Stimulated activated effector memory CD8-positive, alpha-beta T cell treated with anti-CD3 and anti-CD28 coated beads, Interleukin-12 subunit alpha, Interleukin-12 subunit beta, amount 100 ng/mL, for 72 hours (primary cell): ENCODE measurements around the gene DMC1.

Source experiments
- ATAC-seq: fragments of 150-1000 bp; cut with Tn5 transposase; 2 replicates; pipeline ENCODE4 v1.10.0; 2021
- DNase-seq, 2 donors: peaks; one replicate each; pipeline ENCODE4 v3.0.0; 2021 to 2022; ENCODE audit warnings: low spot score in 2 of 2
- H3K27ac Mint-ChIP-seq: one replicate; pipeline ENCODE4 v1.8.0; 2022; ENCODE audit warnings: mild to moderate bottlenecking, mixed read lengths
- H3K36me3 Mint-ChIP-seq: one replicate; pipeline ENCODE4 v1.8.0; 2022; ENCODE audit warnings: mild to moderate bottlenecking, mixed read lengths
- H3K4me1 Mint-ChIP-seq: one replicate; pipeline ENCODE4 v1.8.0; 2022; ENCODE audit warnings: mixed read lengths
- H3K4me3 Mint-ChIP-seq: one replicate; pipeline ENCODE4 v1.8.0; 2022; ENCODE audit warnings: mild to moderate bottlenecking, mixed read lengths
- H3K9me3 Mint-ChIP-seq: one replicate; pipeline ENCODE4 v1.8.0; 2022; ENCODE audit warnings: mixed read lengths

The DMC1 gene

DNA sequence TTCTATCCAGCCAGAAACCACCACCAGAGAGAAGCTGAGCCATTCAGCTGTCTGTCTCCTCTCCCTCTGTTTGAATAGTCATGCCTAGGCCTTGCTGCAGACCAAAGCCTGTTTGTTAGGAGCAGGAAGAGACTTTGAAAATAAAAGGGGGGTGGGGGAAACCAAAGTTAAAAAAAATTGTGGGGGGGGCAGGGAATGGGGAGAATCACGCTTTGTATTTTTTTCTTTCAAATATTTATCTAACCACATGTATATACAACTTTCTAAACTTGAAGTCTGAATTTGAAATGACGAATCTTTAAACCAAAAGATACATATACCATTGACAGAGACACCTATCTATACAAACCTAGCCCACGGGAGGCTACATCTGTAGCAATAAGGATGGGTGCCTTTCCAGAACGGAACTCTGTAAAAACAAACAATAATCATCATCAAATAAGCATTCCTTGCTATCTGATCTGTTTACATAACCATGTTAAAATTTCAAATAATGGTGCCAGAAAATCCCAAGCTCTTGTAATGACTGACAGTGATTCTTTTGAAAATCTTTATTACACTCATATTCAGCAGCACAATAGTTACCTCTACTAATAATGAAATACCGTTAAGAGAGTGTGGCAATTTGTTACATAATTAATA lies 78.2 kb downstream of the DMC1 start:
- Mint-ChIP-seq H3K27ac (no peak overlapping the region), H3K4me1 (peaks cover 25% of the 10 kb centered on the region), H3K4me3 (no peak overlapping the region), H3K36me3 (peaks cover 100% of the 10 kb centered on the region), H3K9me3 (no peaks in the 10 kb centered on the region)
- ATAC-seq (no peak), DNase-seq (no peak)

DNA sequence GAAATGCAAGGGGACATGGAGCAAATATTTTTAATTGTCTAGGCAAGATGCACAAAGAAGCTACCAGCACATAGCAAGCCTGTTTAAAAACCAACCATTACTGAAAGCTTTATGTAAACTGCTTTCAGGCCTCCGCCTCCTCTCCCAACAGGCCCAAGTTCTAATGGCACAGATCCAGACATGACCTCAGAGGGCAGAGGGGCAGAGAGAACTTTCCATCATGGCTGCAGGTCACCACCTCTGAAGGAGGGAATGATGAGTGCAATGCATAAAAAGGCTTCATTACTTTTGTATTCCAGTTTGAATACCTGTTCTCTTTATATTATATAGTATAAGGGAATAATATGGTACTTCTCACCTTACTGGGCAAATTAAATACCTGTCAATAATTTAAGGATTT lies 79.1 kb downstream of the DMC1 start:
- no peak overlapping the region for H3K4me3 Mint-ChIP-seq
- H3K9me3 Mint-ChIP-seq: no peaks in the 10 kb centered on the region
- no peak for DNase-seq
- H3K4me1 Mint-ChIP-seq: peaks cover 25% of the 10 kb centered on the region
- no peak for ATAC-seq
- H3K27ac Mint-ChIP-seq: peak overlapping the region; percentile 79
- peaks cover 100% of the 10 kb centered on the region for H3K36me3 Mint-ChIP-seq

DNA sequence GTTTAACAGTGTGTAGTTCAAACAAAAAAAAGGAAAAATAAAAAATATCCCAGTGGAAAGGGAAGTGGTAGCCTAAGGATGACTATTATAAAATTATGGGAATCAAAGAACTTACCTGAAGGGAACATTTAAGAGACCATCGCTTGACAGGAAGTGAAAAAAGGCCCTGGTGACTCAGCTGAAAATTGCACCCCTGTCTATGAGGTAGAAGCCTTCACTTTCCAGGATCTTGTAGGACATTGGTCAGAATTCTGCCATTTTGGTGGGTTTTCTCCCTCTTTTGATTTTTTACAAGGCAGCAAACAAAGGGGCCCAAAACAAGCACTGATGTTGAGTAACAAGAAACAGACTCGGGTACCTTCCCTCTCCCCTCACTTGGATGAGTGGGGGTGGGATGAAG lies 79.5 kb downstream of the DMC1 start:
- Mint-ChIP-seq H3K4me3 (no peak overlapping the region), H3K36me3 (peaks cover 100% of the 10 kb centered on the region), H3K27ac (peak overlapping the region; percentile 79), H3K9me3 (no peaks in the 10 kb centered on the region), H3K4me1 (peaks cover 25% of the 10 kb centered on the region)
- DNase-seq (no peak), ATAC-seq (no peak)

DNA sequence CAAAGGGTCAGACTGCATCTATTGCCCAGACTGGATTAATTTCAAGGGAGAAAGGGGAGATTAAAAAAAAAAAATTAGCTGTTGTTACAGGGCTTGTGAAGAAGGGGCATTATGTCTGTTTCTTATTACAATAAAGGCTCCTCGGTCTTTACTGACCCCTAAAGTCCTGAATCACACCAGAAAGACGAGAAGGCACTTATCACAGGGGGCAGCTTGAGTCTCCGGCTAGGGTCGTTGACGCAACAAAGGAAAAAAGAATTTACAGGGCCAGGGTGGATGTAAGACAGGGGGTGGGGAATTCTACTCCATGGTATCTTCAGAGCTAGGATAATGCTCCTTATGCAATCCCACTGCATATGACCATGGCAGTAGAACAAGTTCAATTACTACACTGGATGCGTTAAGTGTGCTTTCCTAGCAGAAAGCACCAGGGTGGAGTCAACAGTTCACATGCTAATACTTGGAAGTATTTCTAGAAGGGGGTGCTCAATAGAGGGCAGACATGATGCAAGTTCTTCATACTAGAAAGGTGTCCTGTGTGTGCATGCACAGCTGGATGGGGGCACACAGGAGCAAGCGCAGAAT lies 80.3 kb downstream of the DMC1 start:
- no peak for DNase-seq
- Mint-ChIP-seq H3K36me3 (peaks cover 100% of the 10 kb centered on the region), H3K4me3 (no peak overlapping the region), H3K9me3 (no peaks in the 10 kb centered on the region), H3K27ac (peak overlapping the region; percentile 79), H3K4me1 (peaks cover 25% of the 10 kb centered on the region)
- ATAC-seq: no peak

- H3K9me3 Mint-ChIP-seq: no peaks in the 10 kb centered on the region
- H3K4me1 Mint-ChIP-seq: peaks cover 29% of the 10 kb centered on the region
- DNase-seq (no peak), ATAC-seq (no peak)
- H3K27ac Mint-ChIP-seq: peak overlapping the region; percentile 79
- H3K36me3 Mint-ChIP-seq: peaks cover 100% of the 10 kb centered on the region
- H3K4me3 Mint-ChIP-seq: no peak overlapping the region
Measured at GRCh38 chr22:38489142-38489541, 80.8 kb downstream of the DMC1 start.

DNA sequence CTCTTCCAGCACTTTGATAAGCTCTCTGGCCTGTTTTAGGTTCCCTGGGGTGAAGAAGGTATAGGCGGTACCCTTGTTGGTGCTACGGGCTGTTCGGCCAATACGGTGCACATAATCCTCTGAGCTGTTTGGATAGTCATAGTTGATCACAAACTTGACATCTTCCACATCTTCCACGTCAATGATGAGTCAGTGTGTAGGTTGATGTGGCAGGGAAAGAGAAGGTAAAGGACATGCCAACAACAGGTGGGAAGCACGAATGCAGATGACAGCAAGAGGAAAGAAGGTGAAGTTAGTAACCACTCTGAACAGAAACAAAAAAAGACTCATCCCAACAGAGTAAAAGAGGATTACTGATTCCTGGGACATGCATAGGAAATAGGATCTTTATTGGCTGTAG lies 82.0 kb downstream of the DMC1 start:
- ATAC-seq: peak; percentile 43
- no peak overlapping the region for H3K4me3 Mint-ChIP-seq
- H3K27ac Mint-ChIP-seq: peak overlapping the region; percentile 79
- DNase-seq: no peak
- H3K4me1 Mint-ChIP-seq: peaks cover 37% of the 10 kb centered on the region
- peaks cover 100% of the 10 kb centered on the region for H3K36me3 Mint-ChIP-seq
- no peaks in the 10 kb centered on the region for H3K9me3 Mint-ChIP-seq

DNA sequence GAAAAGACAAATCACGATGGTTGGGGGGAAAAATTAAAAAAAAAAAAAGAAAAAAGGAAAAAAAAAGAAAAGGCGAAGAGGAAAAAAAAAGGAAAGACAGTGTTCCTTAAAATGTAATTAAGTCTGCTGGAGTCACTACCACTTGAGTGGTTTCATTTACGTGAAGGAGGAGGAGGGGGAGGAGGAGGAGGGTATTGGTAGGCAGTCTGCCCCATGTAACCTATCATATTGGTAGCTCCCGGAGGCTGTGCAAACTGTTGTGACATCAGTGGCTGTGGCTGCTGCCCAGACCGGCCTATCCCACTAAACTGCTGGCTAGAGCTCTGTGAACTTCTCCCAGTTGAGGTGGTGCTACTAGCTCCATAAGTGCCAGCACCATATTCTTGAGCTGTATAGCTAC lies 84.2 kb downstream of the DMC1 start:
- peaks cover 100% of the 10 kb centered on the region for H3K36me3 Mint-ChIP-seq
- H3K4me3 Mint-ChIP-seq: no peak overlapping the region
- ATAC-seq (no peak), DNase-seq (no peak)
- peak overlapping the region; percentile 81 for H3K27ac Mint-ChIP-seq
- H3K9me3 Mint-ChIP-seq: no peaks in the 10 kb centered on the region
- H3K4me1 Mint-ChIP-seq: peaks cover 36% of the 10 kb centered on the region

DNA sequence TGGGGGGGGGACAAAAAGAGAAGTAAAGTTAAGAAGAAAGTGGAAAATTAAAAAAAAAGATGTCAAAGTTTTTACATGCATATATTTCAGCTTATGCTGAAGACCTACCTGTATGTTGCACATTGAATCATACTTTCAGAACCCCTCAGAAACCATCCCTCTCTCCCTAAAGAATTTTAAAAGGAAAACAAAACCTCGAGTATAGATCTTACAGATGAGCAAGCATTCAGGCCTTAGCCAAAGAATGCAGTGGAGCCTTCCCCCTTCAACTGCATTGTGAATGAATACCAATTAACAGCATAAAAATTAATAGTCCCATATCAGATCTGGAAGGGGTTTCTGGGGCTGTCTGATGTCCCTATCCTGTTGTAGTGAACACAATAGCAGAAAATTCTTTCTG lies 85.7 kb downstream of the DMC1 start:
- H3K9me3 Mint-ChIP-seq: no peaks in the 10 kb centered on the region
- H3K4me1 Mint-ChIP-seq: peaks cover 22% of the 10 kb centered on the region
- ATAC-seq (no peak), DNase-seq (no peak)
- no peak overlapping the region for H3K4me3 Mint-ChIP-seq
- peak overlapping the region; percentile 40 for H3K27ac Mint-ChIP-seq
- H3K36me3 Mint-ChIP-seq: peaks cover 99% of the 10 kb centered on the region

DNA sequence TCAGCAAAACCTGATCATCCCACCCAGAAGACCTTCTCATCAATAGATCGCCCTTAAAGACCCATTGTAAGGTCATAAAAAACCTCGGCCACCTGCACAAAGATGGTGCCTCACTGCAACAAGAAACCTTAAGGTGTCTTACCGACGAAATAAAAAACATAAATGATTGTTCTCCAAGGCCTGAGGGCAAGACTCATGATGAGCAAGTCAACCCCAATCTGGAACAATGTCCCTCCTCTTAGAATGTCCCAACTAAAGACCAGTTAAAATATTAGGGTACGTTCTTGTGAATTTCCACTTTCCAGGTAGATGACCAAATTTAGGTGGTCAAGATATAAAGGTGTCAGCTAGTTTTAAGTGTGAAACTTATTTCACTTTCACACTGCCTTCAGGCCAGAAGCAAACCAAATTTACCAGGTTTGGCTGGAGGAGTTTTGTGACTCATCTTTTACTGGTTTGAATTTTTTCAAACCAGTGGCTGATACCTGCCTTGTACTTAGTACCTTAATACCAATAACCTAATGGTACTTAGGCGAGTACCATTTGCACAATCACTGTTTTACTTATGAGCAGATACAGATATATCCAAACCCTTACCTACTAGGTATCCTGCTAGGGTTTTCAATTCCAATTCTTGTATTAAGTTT lies 87.2 kb downstream of the DMC1 start:
- H3K9me3 Mint-ChIP-seq: no peaks in the 10 kb centered on the region
- peak overlapping the region; percentile 43 for H3K27ac Mint-ChIP-seq
- H3K4me3 Mint-ChIP-seq: no peak overlapping the region
- H3K36me3 Mint-ChIP-seq: peaks cover 94% of the 10 kb centered on the region
- peaks cover 14% of the 10 kb centered on the region for H3K4me1 Mint-ChIP-seq
- DNase-seq (no peak), ATAC-seq (no peak)

DNA sequence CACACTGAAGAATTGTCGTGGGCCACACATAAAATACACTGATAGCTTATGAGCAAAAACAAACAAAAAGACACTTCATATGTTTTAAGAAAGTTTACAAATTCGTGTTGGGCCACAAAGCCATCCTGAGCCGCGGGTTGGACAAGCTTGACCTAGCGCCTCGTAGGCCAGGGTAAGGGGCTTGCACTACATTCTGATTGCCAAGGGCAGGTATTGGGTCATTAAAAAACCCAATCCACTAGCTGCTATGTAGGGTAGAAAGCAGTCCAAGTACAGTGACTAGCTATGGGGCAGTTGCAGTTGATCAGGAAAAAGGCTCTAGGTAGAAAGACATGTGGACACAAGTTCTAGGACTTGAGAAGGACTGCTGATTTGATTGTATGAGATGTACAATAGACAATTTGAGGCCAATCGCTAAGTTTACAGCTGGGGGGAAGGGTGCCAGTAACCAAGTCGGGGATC lies 88.1 kb downstream of the DMC1 start:
- Mint-ChIP-seq H3K4me3 (no peak overlapping the region), H3K4me1 (peaks cover 12% of the 10 kb centered on the region), H3K36me3 (peaks cover 91% of the 10 kb centered on the region), H3K9me3 (no peaks in the 10 kb centered on the region), H3K27ac (peak overlapping the region; percentile 43)
- DNase-seq (no peak), ATAC-seq (no peak)

DNA sequence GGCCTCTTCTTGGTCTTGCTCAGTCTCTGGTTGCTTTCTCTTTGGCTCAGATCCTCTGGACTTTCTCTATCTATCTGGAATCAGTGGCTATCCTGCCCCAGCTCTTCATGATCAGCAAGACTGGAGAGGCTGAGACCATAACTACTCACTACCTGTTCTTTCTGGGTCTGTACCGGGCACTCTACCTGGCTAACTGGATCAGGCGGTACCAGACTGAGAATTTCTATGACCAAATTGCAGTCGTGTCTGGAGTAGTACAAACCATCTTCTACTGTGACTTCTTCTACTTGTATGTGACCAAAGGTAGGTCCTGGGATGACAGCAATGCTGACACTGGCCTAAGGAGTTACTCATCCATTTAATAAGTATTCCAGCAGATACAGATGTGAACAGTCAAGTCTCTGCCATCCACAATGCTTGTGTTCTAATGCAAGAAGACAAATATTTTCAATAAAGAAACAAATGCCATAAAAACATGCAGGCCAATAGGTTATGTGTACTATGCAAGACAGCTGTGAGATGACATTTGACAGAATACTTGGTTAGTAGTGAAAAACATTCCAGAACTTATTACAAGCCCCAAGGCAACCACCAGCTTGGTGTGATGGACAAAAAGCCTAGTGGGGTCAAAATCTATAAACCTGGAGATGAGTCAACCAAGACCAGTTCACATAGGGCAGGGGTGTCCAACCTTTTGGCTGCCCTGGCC lies 88.7 kb downstream of the DMC1 start:
- H3K9me3 Mint-ChIP-seq: no peaks in the 10 kb centered on the region
- DNase-seq: no peak
- H3K27ac Mint-ChIP-seq: peak overlapping the region; percentile 43
- H3K4me1 Mint-ChIP-seq: peaks cover 12% of the 10 kb centered on the region
- no peak overlapping the region for H3K4me3 Mint-ChIP-seq
- no peak for ATAC-seq
- peaks cover 85% of the 10 kb centered on the region for H3K36me3 Mint-ChIP-seq

- H3K27ac Mint-ChIP-seq: peak overlapping the region; percentile 72
- no peak for ATAC-seq
- no peak overlapping the region for H3K4me3 Mint-ChIP-seq
- peaks cover 64% of the 10 kb centered on the region for H3K36me3 Mint-ChIP-seq
- DNase-seq: no peak
- peaks cover 12% of the 10 kb centered on the region for H3K4me1 Mint-ChIP-seq
- H3K9me3 Mint-ChIP-seq: no peaks in the 10 kb centered on the region
Measured at GRCh38 chr22:38479096-38479837, 90.7 kb downstream of the DMC1 start.

DNA sequence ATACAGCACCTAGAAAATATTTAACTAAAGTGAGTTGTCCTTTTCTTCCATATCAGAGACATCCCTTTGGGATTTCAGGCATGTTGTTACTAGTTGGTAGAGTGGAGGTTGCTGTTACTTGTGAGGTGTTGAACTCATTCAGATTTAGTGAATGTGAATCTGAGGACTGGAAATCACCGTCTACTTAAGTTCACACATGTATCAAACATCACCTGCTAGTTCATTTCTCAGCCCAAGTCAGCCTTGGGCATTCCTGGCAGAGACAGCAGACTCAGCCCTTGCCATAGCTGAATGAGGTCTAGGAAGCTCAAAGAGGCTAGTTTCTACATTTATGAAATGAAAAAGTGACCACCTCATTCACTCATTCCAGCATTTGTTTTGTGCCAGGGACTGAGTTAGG lies 92.4 kb downstream of the DMC1 start:
- ATAC-seq: no peak
- H3K4me3 Mint-ChIP-seq: no peak overlapping the region
- H3K27ac Mint-ChIP-seq: peak overlapping the region; percentile 17
- no peak for DNase-seq
- peaks cover 6% of the 10 kb centered on the region for H3K4me1 Mint-ChIP-seq
- H3K9me3 Mint-ChIP-seq: no peaks in the 10 kb centered on the region
- H3K36me3 Mint-ChIP-seq: peaks cover 47% of the 10 kb centered on the region

- Mint-ChIP-seq H3K36me3 (peaks cover 15% of the 10 kb centered on the region), H3K4me3 (no peak overlapping the region)
- DNase-seq: no peak
Measured at GRCh38 chr22:38474003-38474607, 95.9 kb downstream of the DMC1 start.

DNA sequence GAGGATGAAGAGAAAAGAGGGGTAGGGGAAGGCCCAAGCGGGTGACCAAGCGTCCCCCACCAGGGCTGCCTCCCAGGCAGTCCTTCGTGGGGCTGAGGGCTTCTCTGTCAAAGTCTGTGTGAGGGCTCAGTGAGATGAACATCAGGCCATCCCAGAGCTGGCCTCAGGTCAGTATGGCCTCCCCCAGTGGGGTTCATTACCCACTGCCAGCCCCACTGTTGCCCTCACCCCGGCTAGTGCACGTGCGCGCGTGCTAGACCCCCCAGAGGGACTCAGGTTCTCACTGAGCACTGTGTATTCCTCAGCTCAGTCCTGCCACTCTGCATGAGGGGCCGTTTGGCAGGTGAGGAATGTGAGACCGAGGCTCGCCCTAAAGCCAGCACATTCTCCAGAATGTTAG lies 98.7 kb downstream of the DMC1 start:
- Mint-ChIP-seq H3K27ac (no peak overlapping the region), H3K36me3 (no peaks in the 10 kb centered on the region), H3K4me1 (peaks cover 19% of the 10 kb centered on the region), H3K9me3 (no peaks in the 10 kb centered on the region), H3K4me3 (no peak overlapping the region)
- no peak for ATAC-seq
- no peak for DNase-seq

More at GRCh38 chr22:38474003-38474607, 95.9 kb downstream of the DMC1 start:
- Mint-ChIP-seq H3K4me1 (peaks cover 6% of the 10 kb centered on the region), H3K9me3 (no peaks in the 10 kb centered on the region), H3K27ac (peak overlapping the region; percentile 52)
- peak; percentile 38 for ATAC-seq
